ENCODE results near the gene KIF2A.

KIF2A gene

GRCh38 chr5:62330302-62330701 is 24.3 kb downstream of the KIF2A start:
- no peak for DNase-seq

- DNase-seq, result no peak
Observed at GRCh38 chr5:62331921-62332320, 25.9 kb downstream of the KIF2A start.

DNA sequence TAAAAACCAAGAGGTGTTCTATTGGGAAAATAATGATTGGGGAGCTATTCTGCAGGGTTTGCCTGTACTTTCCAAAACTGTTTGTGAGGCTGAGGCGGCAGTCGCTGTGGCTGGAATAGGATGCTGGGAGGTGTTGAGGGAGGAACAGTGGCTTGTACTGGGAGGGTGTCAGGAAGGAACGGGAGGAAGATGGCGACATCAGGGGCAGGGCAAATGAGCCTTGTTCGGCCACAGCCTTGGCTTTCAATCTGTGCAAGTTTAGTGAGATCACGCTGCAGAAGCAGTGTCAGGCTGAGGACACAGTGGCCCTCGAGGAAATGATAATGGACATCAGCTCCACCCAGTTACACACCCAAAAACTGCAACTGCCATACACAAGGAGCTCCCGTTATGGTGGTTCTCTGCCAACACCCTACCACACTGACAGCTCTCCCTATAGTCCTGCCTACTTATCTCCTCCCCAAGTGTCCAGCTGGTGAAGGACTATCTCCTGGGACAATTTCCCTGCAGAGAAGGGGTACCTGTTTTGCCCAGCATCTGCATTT is 27.3 kb downstream of the KIF2A start:
- DNase-seq, result no peak

DNA sequence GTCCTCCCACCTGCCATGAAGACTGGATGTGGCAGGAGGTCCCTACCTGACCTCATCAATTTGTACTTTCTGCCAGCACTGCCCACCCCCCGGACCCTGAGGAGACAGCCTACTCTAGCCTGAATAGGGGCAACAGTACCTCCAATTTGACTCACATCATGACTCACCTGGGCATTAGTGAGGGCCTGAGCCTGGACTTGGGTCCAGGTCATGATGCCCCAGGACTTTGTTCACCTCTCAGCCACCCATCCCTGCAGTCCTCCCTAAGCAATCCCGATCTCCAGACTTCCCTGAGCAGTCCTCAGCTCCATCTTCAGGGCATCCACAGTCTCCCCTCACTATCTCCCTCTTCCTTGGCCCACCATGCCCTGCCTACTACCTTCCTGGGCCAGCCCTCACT is 28.1 kb downstream of the KIF2A start:
- no peak for DNase-seq

- no peak for DNase-seq
Observed at GRCh38 chr5:62340392-62340791, 34.4 kb downstream of the KIF2A start.

- DNase-seq, result no peak
Observed at GRCh38 chr5:62340979-62341378, 35.0 kb downstream of the KIF2A start.

DNA sequence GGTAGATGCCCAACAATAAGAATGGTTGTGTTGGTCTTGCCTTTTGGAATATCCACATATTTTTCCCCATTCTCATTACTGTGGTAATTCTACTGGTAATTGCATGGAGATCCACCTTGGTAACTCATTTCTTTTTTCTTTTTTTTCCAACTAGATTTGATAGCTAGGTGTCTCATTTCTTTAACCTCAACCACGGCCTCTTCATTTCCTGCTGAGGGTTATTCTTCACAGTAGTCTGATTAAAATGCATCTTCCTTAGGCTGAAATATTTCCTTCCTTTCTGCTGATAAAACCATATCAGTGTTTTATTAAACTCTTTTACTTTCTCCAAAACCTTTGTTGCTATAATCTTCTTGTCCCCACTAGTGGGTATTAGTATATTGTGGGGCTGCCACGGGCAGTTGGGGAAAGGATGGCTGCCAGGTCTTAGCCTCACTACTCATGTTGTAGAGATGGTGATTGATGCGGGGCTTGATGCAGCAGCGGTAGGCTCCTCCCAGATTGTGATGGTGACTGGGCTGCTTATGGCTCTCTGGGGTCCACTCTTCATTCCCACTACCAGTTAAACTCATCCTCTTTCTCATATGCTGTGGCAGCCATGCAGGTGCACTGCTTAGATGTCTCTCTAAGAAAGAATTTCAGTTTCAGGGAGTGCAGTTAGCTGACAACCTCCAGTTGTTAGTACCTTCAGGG is 35.9 kb downstream of the KIF2A start:
- DNase-seq, result peak in 1 of 2 donors; percentile 15

GRCh38 chr5:62342476-62342837 is 36.5 kb downstream of the KIF2A start:
- DNase-seq, result no peak

- DNase-seq, result no peak
Observed at GRCh38 chr5:62343428-62343827, 37.4 kb downstream of the KIF2A start.

- DNase-seq, result no peak
Observed at GRCh38 chr5:62346748-62347147, 40.7 kb downstream of the KIF2A start.

DNA sequence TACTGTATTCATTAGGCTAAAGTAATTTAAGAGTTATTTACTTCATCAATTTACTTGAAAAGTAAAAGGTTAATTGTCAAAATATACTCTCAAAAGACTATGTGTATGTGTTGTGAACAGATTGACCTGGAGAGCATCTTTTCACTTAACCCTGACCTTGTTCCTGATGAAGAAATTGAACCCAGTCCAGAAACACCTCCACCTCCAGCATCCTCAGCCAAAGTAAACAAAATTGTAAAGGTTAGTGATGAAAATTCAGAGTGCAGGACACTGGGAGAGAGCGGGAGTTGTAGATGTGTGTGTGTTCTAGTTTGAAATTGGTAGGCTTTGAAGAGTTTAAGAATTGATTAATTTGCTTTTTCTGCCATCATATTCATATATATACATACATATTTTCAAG is 41.9 kb downstream of the KIF2A start:
- DNase-seq, result no peak

DNA sequence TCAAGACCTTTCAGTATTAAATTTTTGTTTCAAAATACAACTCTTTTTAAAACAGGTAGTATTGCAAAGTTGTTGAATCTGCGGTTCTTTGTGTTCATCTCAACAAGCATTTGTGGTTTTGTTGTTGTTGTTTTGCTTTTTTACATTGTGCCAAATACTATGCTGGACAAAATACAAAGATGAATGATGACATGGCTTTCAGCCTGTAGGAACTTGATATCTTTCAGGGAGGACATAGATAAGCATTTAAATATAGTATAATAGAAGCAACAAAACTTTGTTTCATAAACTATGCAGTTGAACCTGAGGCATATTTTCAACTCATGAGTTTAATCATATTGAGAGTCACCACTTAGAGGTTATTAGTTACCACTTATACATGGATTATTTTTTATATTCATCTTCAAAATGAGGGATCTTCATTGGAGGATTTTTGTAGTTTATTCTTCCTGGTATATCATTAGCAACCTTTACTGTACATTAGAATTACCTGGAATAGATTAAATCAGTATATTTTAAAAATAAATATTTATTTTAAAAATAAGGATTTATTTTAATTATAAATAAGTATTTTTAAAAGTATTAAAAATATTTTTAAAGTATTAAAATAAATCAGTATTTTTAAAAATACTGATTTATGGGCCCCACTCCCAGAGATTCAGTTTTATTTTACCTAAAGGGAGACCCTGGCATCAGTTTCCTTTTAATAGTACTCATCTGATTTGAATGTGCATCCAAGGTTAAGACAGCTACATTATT is 42.9 kb downstream of the KIF2A start:
- DNase-seq, result no peak

- DNase-seq, result peak in 1 of 2 donors; percentile 64
Observed at GRCh38 chr5:62354028-62354874, 48.2 kb downstream of the KIF2A start.

DNA sequence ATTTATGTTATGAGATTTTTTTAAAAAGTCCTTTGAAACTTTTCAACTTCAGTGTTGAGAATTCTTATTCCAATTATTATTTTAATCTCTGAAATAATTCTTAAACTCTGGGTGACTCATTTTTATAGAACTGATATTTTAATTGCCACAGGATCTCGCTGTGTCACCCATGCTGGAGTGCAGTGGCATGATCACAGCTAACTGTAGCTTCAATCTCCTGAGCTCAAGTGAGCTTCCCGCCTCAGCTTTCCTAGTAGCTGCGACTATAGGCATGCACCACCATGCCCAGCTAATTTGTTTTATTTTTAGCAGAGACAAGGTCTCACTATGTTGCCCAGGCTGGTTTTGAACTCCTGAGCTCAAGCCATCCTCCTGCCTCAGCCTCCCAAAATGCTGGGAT is 56.7 kb downstream of the KIF2A start:
- DNase-seq, result no peak

- DNase-seq, result no peak
Observed at GRCh38 chr5:62369039-62369438, 63.0 kb downstream of the KIF2A start.

- no peak for DNase-seq
Observed at GRCh38 chr5:62371409-62371808, 65.4 kb downstream of the KIF2A start.

GRCh38 chr5:62372600-62372999 is 66.6 kb downstream of the KIF2A start:
- DNase-seq, result no peak

GRCh38 chr5:62373382-62373781 is 67.4 kb downstream of the KIF2A start:
- no peak for DNase-seq

DNA sequence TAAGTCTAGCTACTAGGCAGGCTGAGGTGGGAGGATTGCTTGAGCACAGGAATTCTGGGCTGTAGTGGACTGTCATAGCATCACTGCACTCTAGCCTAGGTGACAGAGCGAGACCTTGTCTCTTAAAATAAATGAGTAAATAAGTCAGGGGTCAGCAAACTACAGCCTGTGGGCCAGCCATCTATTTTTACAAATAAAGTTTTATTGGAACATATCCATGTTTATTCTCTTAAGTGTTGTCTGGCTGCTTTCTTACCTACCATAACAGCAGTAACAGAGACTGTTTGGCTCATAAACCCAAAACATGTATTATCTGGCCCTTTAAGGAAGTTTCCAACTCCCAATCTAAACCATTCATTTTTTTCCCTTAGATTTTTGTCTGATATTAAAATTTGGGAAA is 68.1 kb downstream of the KIF2A start:
- DNase-seq, result no peak

DNA sequence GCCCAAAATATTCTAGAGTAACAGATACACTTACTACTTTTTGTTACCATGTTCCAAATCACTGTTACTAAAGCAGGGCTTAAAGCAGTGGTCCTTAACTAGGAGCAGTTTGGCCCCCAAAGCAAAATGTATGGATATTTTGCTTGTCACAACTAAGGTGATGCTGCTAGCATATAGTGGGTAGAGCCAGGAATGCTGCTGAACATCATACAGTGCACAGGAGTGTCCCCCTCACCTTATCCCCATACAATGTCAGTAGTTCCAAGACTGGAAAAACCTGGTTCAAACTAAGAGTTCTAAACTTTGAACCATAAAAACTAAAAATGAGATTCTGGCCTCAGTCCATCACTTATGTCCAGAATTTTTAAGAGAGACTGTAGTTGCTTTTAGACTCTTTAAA is 69.6 kb downstream of the KIF2A start:
- no peak for DNase-seq

DNA sequence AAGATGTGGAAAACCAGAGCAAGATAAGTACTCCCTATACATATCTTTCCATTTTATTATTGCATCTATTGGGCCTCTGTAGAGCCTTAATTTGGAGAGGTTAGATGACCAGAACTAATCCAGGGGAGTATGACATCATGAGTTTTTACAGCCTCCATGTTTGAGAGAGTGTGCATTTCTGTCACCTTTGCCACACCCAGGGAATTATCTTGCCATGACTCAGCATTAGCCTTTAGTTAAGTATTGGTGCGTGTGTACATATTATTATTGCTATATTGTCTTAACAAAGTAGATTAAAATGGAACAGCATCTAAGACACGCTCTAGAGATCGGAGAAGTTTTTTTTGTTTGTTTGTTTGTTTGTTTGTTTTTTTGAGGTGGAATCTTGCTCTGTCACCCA is 70.1 kb downstream of the KIF2A start:
- DNase-seq, result no peak

- no peak for DNase-seq
Observed at GRCh38 chr5:62385131-62385530, 79.1 kb downstream of the KIF2A start.

DNA sequence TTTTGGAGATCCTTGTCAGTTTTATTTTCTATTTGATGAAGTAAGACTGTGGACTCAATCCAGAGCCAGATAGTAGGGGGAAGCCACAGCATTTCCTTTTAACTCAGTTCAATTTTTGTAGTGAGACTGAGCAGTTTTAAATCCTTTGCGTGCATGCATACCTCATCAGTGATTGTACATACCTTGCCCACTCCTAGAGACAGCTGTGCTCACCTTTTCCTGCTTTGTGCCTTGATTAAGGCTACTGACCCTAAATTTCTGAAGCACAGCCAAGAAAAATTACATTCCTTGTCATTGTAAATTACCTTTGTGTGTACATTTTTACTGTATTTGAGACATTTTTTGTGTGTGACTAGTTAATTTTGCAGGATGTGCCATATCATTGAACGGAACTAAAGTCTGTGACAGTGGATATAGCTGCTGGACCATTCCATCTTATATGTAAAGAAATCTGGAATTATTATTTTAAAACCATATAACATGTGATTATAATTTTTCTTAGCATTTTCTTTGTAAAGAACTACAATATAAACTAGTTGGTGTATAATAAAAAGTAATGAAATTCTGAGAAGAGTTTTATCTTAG is 79.9 kb downstream of the KIF2A start:
- DNase-seq, result no peak
